ENCODE results near the gene IL25. TPM values are rescaled to one million over a fixed set of nuclear protein-coding genes. Genes with fewer than 3 reads are reported as not detected.
A peak's percentile ranks its signal among the peaks of the same experiment; 100 is the strongest.

The IL25 gene
- total RNA-seq (2021) (not detected in 2 replicates), Bru-seq, nascent RNA (not detected), BruChase-seq, experiment 1, labeled RNA remaining after a 2-hour chase (not detected), BruChase-seq, experiment 2, labeled RNA remaining after a 6-hour chase (not detected)
- long read RNA-seq = 0 reads

GRCh38 chr14:23372509-23372908 is at the start of gene IL25:
TSS of gene IL25 (plus strand) at chr14:23372809.
- TF ChIP-seq EZH2 (IDR thresholded peaks at IDR 0.05; ENCODE audit: low read depth) (no peak), CTCF (conservative IDR thresholded peaks at IDR 0.05) (no peak)

GRCh38 chr14:23323838-23324454 is 48.7 kb upstream of the IL25 start:
- no peaks in the 10 kb centered on the region for H3K27me3 ChIP-seq (ENCODE audit: insufficient read depth, low read depth)
- intact Hi-C loops (cut with micrococcal nuclease; ENCODE audit: unreplicated experiment) = loop anchor here (5.0 kb wide), 1 partner anchor 143 kb away; the partner anchor contains the start of gene NGDN
- no peaks in the 10 kb centered on the region for H4K20me1 ChIP-seq (ENCODE audit: insufficient read depth)
- BruUV-seq (replicated peaks) = TSS peak; percentile 15
- H3K9me3 ChIP-seq (ENCODE audit: insufficient read depth, low read depth) = no peaks in the 10 kb centered on the region
- peaks cover 24% of the 10 kb centered on the region for H3K79me2 ChIP-seq (ENCODE audit: low read depth)
- no peak overlapping the region for H3K4me3 ChIP-seq
- DNase-seq = no peak
- peaks cover 20% of the 10 kb centered on the region; the same call in 1 of the 2 replicates for H3K36me3 ChIP-seq (ENCODE audit: low read depth)
- no peak overlapping the region for H3K4me2 ChIP-seq
- POLR2A ChIA-PET (ENCODE audit: unreplicated experiment) = interaction anchor here (0.6 kb wide), 1 partner anchor 17 kb away, joined by 7 read pairs; the partner anchor contains the start of gene BCL2L2
- H3F3A ChIP-seq (ENCODE audit: insufficient read depth, low read depth) = peaks cover 27% of the 10 kb centered on the region; the same call in 1 of the 2 replicates
- TF ChIP-seq EZH2 (IDR thresholded peaks at IDR 0.05; ENCODE audit: low read depth) (no peak), CTCF (conservative IDR thresholded peaks at IDR 0.05) (no peak)
- H3K4me1 ChIP-seq (replicated peaks; ENCODE audit: insufficient read depth) = peaks cover 15% of the 10 kb centered on the region
- no peaks in the 10 kb centered on the region for H3K9me2 ChIP-seq (ENCODE audit: insufficient read depth)
- no peak overlapping the region for H3K27ac ChIP-seq
- H2AFZ ChIP-seq = no peak overlapping the region
- CTCF ChIA-PET = interaction anchor here (1.2 kb wide), 1 partner anchor 203 kb away, joined by 3 read pairs; no protein-coding TSS in a partner anchor

More at GRCh38 chr14:23372509-23372908, at the start of gene IL25:
- BruUV-seq (replicated peaks) = no TSS peak
- no peak within 1 kb of the TSS for H3K4me2 ChIP-seq
- H3K27ac ChIP-seq = no peak within 1 kb of the TSS
- H2AFZ ChIP-seq = no peak within 1 kb of the TSS
- H4K20me1 ChIP-seq (ENCODE audit: insufficient read depth) = no peaks in the 10 kb centered on the region
- H3K4me3 ChIP-seq = no peak within 1 kb of the TSS
- CTCF ChIA-PET = no interaction called here
- H3K4me1 ChIP-seq (replicated peaks; ENCODE audit: insufficient read depth) = no peaks in the 10 kb centered on the region
- no peak for DNase-seq
- H3K9me3 ChIP-seq (ENCODE audit: insufficient read depth, low read depth) = no peaks in the 10 kb centered on the region
- H3K79me2 ChIP-seq (ENCODE audit: low read depth) = no peaks in the 10 kb centered on the region
- intact Hi-C loops (cut with micrococcal nuclease; ENCODE audit: unreplicated experiment) = no loop called here
- no peaks in the 10 kb centered on the region for H3F3A ChIP-seq (ENCODE audit: insufficient read depth, low read depth)
- H3K36me3 ChIP-seq (ENCODE audit: low read depth) = no peaks in the 10 kb centered on the region
- no peaks in the 10 kb centered on the region for H3K9me2 ChIP-seq (ENCODE audit: insufficient read depth)
- peaks cover 47% of the 10 kb centered on the region for H3K27me3 ChIP-seq (ENCODE audit: insufficient read depth, low read depth)
- POLR2A ChIA-PET (ENCODE audit: unreplicated experiment) = no interaction called here

- Histone ChIP-seq H4K20me1 (ENCODE audit: insufficient read depth) (no peaks in the 10 kb centered on the region), H3K4me2 (no peak overlapping the region), H2AFZ (no peak overlapping the region), H3F3A (ENCODE audit: insufficient read depth, low read depth) (peaks cover 27% of the 10 kb centered on the region; the same call in 1 of the 2 replicates), H3K9me2 (ENCODE audit: insufficient read depth) (no peaks in the 10 kb centered on the region), H3K9me3 (ENCODE audit: insufficient read depth, low read depth) (no peaks in the 10 kb centered on the region), H3K4me3 (no peak overlapping the region), H3K27ac (no peak overlapping the region), H3K79me2 (ENCODE audit: low read depth) (peaks cover 24% of the 10 kb centered on the region), H3K36me3 (ENCODE audit: low read depth) (peaks cover 20% of the 10 kb centered on the region; the same call in 1 of the 2 replicates), H3K4me1 (replicated peaks; ENCODE audit: insufficient read depth) (peaks cover 15% of the 10 kb centered on the region), H3K27me3 (ENCODE audit: insufficient read depth, low read depth) (no peaks in the 10 kb centered on the region)
- intact Hi-C loops (cut with micrococcal nuclease; ENCODE audit: unreplicated experiment) = loop anchor here (5.0 kb wide), 1 partner anchor 143 kb away; the partner anchor contains the start of gene NGDN
- CTCF ChIA-PET = no interaction called here
- BruUV-seq (replicated peaks) = no TSS peak
- no peak for DNase-seq
- POLR2A ChIA-PET (ENCODE audit: unreplicated experiment) = no interaction called here
- no peak for TF ChIP-seq EZH2 (IDR thresholded peaks at IDR 0.05; ENCODE audit: low read depth)
- no peak for TF ChIP-seq CTCF (conservative IDR thresholded peaks at IDR 0.05)
Observed at GRCh38 chr14:23324455-23324846, 48.2 kb upstream of the IL25 start.
